A549 (cell line): ENCODE data around the gene RTN3. TPM values are rescaled to one million over a fixed set of nuclear protein-coding genes. Genes with fewer than 3 reads are reported as not detected.

ENCODE experiments used
- ATAC-seq, 2 experiments: fragments of 200-7000 bp in 1 of 2; fragments of >200 bp in 1 of 2; cut with Nextera tagmentation in 1 of 2; cut with Tn5 transposase in 1 of 2; 3 replicates each; pipeline versions ENCODE4 v1.8.0 to v1.9.1; 2018 to 2020; ENCODE audit warnings: mild to moderate bottlenecking in 1 of 2, moderate library complexity in 1 of 2
- CTCF ChIA-PET: fragments of 300-600 bp; sonication (Branson Sonifier 250); formaldehyde crosslinking; extraction: SDS; loops from one replicate; lab custom pipeline; 2021; ENCODE audit warnings: antibody characterized with exemption, inconsistent platforms; lab: Yijun Ruan, JAX
- POLR2A ChIA-PET: fragments of 350-600 bp; formaldehyde crosslinking; extraction: SDS; loops from one replicate; lab custom pipeline; 2021; ENCODE audit warnings: antibody characterized with exemption, inconsistent platforms; lab: Yijun Ruan, JAX
- DNase-seq, 2 experiments: peaks; one replicate each; pipeline versions ENCODE4 v3.0.0 to v3.0.0-alpha.2; 2011 to 2016; ENCODE audit warnings: low read depth in 1 of 2, low spot score in 1 of 2
- FAIRE-seq: peaks from 2 replicates; lab custom pipeline; 2011; peaks lifted over from hg19 to GRCh38; lab: Jason Lieb, UNC
- H3K27ac ChIP-seq, 2 experiments: fragments of >200 bp; sonication (Bioruptor Twin); formaldehyde crosslinking; 3 replicates each; pipeline ENCODE4 v1.5.1; 2016 to 2017
- H3K4me1 ChIP-seq: fragments of >200 bp; sonication (Bioruptor Twin); formaldehyde crosslinking; 3 replicates; pipeline ENCODE4 v1.6.1; 2016
- H3K4me2 ChIP-seq: fragments of >200 bp; sonication (Bioruptor Twin); formaldehyde crosslinking; 3 replicates; pipeline ENCODE4 v1.6.1; 2016
- H3K4me3 ChIP-seq: fragments of >200 bp; sonication (Bioruptor Twin); formaldehyde crosslinking; 3 replicates; pipeline ENCODE4 v1.5.1; 2016
- H3K9me3 ChIP-seq: fragments of >200 bp; sonication (Bioruptor Twin); formaldehyde crosslinking; 3 replicates; pipeline ENCODE4 v1.6.1; 2016
- BHLHE40 ChIP-seq: IDR thresholded peaks from 2 replicates; pipeline ENCODE4 v1.6.1; 2012; ENCODE audit warnings: low read depth, low read length, inconsistent platforms
- CBX8 ChIP-seq: fragments of 200-600 bp; sonication (generic); IDR thresholded peaks from 2 replicates; pipeline ENCODE4 v1.6.1; 2016
- CEBPB ChIP-seq, 2 experiments: fragments of >200 bp in 1 of 2; sonication (Bioruptor Twin) in 1 of 2; formaldehyde crosslinking in 1 of 2; IDR thresholded peaks; 2 replicates each; pipeline ENCODE4 v1.6.1; 2012 to 2016
- ESRRA ChIP-seq: fragments of 150-350 bp; IDR thresholded peaks from 2 replicates; pipeline ENCODE4 v1.6.1; 2014; ENCODE audit warnings: mild to moderate bottlenecking, low read length, borderline replicate concordance
- FOSB ChIP-seq: fragments of 250-450 bp; sonication (Bioruptor Pico); IDR thresholded peaks from 2 replicates; pipeline ENCODE4 v1.5.0; 2020; ENCODE audit warnings: mild to moderate bottlenecking, moderate library complexity
- FOSL2 ChIP-seq, 2 experiments: fragments of 450-650 bp in 1 of 2; fragments of >200 bp in 1 of 2; sonication (Bioruptor Twin) in 1 of 2; formaldehyde crosslinking; IDR thresholded peaks; 2 replicates each; pipeline versions ENCODE4 v1.5.0 to v1.6.1; 2016 to 2020; ENCODE audit warnings: mild to moderate bottlenecking in 1 of 2, moderate library complexity in 1 of 2
- HDAC2 ChIP-seq: fragments of 200-600 bp; sonication (generic); IDR thresholded peaks from 2 replicates; pipeline ENCODE4 v1.6.1; 2016
- KDM1A ChIP-seq: fragments of 200-600 bp; sonication (generic); IDR thresholded peaks from 2 replicates; pipeline ENCODE4 v1.6.1; 2016; ENCODE audit warnings: low read depth, mild to moderate bottlenecking
- MYC ChIP-seq: IDR thresholded peaks from 2 replicates; pipeline ENCODE4 v1.6.1; 2012; ENCODE audit warnings: mild to moderate bottlenecking, inconsistent platforms, low read length, improper control_type of control experiment, borderline replicate concordance
- PHF8 ChIP-seq: fragments of 200-600 bp; sonication (generic); IDR thresholded peaks from 2 replicates; pipeline ENCODE4 v1.6.1; 2016; ENCODE audit warnings: low read depth, mild to moderate bottlenecking, antibody characterized with exemption, moderate library complexity, borderline replicate concordance
- RAD21 ChIP-seq, 2 experiments: fragments of >200 bp in 1 of 2; sonication (Bioruptor Twin) in 1 of 2; formaldehyde crosslinking in 1 of 2; IDR thresholded peaks in 1 of 2; conservative IDR thresholded peaks in 1 of 2; 2 replicates in 1 of 2; 3 replicates in 1 of 2; pipeline ENCODE4 v1.6.1; 2012 to 2018; ENCODE audit warnings: inconsistent platforms in 1 of 2
- RARB ChIP-seq: fragments of 250-450 bp; sonication (Bioruptor Pico); IDR thresholded peaks from 2 replicates; pipeline ENCODE4 v1.8.0; 2021; ENCODE audit warnings: mild to moderate bottlenecking, moderate library complexity
- RCOR1 ChIP-seq: fragments of 150-350 bp; IDR thresholded peaks from 2 replicates; pipeline ENCODE4 v1.6.1; 2014; ENCODE audit warnings: antibody characterized with exemption, low read length, low read depth
- SMC3 ChIP-seq: fragments of >200 bp; sonication (Bioruptor Twin); formaldehyde crosslinking; IDR thresholded peaks from 3 replicates; pipeline ENCODE4 v1.6.1; 2018; ENCODE audit warnings: inconsistent platforms
- SREBF2 ChIP-seq: fragments of 450-650 bp; IDR thresholded peaks from 2 replicates; pipeline ENCODE4 v1.6.1; 2014; ENCODE audit warnings: mild to moderate bottlenecking, moderate library complexity
- TP53 ChIP-seq: fragments of 250-450 bp; sonication (Bioruptor Pico); IDR thresholded peaks from 2 replicates; pipeline ENCODE4 v1.5.0; 2021; ENCODE audit warnings: mild to moderate bottlenecking, moderate library complexity
- WGBS: methylation state at CpG from one replicate; pipeline ENCODE4 v1.1.6; 2017; ENCODE audit errors: missing lambda C conversion rate; 5-methylcytosine and 5-hydroxymethylcytosine counted together
- polyA plus RNA-seq, 4 experiments: library from polyadenylated mRNA; depleted of rRNA in 3 of 4; stranded (reverse); fragments of >200 nt; fragmentation: RNase III in 1 of 4; extraction: RNeasy Plus Mini Kit Qiagen cat#74134 plus additional on column Dnase treatment in 1 of 4; gene quantifications; 2 replicates in 3 of 4; 3 replicates in 1 of 4; pipeline ENCODE4 v1.2.3, GENCODE V29; 2011 to 2017
- TF ChIP-seq, protein P1 (sequence below): IDR thresholded peaks from 2 replicates; pipeline ENCODE4 v1.6.1; 2012
- TF ChIP-seq, protein P2 (sequence below): fragments of 150-350 bp; IDR thresholded peaks from 2 replicates; pipeline ENCODE4 v1.6.1; 2014; ENCODE audit warnings: low read depth, mild to moderate bottlenecking, low read length
- TF ChIP-seq, protein P3 (sequence below): fragments of 250-450 bp; sonication (Bioruptor Pico); IDR thresholded peaks from 2 replicates; pipeline ENCODE4 v1.5.0; 2020; ENCODE audit warnings: low read depth, mild to moderate bottlenecking, moderate library complexity
- TF ChIP-seq, protein P4 (sequence below): fragments of 200-600 bp; sonication (generic); IDR thresholded peaks from 2 replicates; pipeline ENCODE4 v1.6.1; 2016; ENCODE audit warnings: antibody characterized with exemption, mild to moderate bottlenecking, moderate library complexity

The RTN3 gene
- polyA plus RNA-seq, 2 of the 4 experiments (the other 2 are of a cell fraction): 108 to 196 TPM

- Histone ChIP-seq H3K4me1 (peaks cover 49% of the 10 kb centered on the region), H3K4me3 (no peak overlapping the region; the same call in 2 of the 3 replicates), H3K4me2 (peak overlapping the region; percentile 88), H3K27ac (peak overlapping the region; percentile 96; a peak in 5 of 6 replicates), H3K9me3 (peaks cover 4% of the 10 kb centered on the region; the same call in 2 of the 3 replicates)
- CTCF ChIA-PET: interaction anchor here (2.3 to 3.9 kb wide), 4 partner anchors 10 to 66 kb away, joined by 6 to 19 read pairs (median 13); partner anchors contain the start of gene RTN3
- POLR2A ChIA-PET: interaction anchor here (0.6 to 2.2 kb wide), 7 partner anchors 10 to 806 kb away, joined by 3 to 29 read pairs (median 4); partner anchors contain the start of genes RTN3 and SLC3A2
- DNase-seq: no peak
- no peak for TF ChIP-seq RAD21 (conservative IDR thresholded peaks at IDR 0.05 in 1 of 2, IDR thresholded peaks at IDR 0.05 in 1 of 2)
- TF ChIP-seq MYC: no peak
- no peak for TF ChIP-seq HDAC2
- TF ChIP-seq, protein P1, sequence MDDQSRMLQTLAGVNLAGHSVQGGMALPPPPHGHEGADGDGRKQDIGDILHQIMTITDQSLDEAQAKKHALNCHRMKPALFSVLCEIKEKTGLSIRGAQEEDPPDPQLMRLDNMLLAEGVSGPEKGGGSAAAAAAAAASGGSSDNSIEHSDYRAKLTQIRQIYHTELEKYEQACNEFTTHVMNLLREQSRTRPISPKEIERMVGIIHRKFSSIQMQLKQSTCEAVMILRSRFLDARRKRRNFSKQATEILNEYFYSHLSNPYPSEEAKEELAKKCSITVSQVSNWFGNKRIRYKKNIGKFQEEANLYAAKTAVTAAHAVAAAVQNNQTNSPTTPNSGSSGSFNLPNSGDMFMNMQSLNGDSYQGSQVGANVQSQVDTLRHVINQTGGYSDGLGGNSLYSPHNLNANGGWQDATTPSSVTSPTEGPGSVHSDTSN: no peak
- TF ChIP-seq TP53 (CRISPR knock-in tag): no peak
- TF ChIP-seq RARB: no peak
- TF ChIP-seq SREBF2: no peak
- WGBS: 98% methylated on average over 16 of the region's 16 CpGs
- FAIRE-seq: no peak
- ATAC-seq: no peak
Observed at GRCh38 chr11:63672156-63672463, 9.2 kb upstream of the RTN3 start.

GRCh38 chr11:63672936-63673539 lies 8.3 kb upstream of the RTN3 start:
- H3K27ac ChIP-seq: peak overlapping the region; percentile 42 to 59; a peak in 5 of 6 replicates
- DNase-seq: peak in 1 of 2 experiments; percentile 18
- no peak for TF ChIP-seq TP53 (CRISPR knock-in tag)
- no peak for TF ChIP-seq CEBPB (IDR thresholded peaks at IDR 0.05)
- TF ChIP-seq PHF8: no peak
- no peak for TF ChIP-seq FOSL2 (IDR thresholded peaks at IDR 0.05)
- no peak for TF ChIP-seq FOSL2 (CRISPR knock-in tag; IDR thresholded peaks at IDR 0.05)
- no peak for TF ChIP-seq ESRRA
- TF ChIP-seq, protein P2, sequence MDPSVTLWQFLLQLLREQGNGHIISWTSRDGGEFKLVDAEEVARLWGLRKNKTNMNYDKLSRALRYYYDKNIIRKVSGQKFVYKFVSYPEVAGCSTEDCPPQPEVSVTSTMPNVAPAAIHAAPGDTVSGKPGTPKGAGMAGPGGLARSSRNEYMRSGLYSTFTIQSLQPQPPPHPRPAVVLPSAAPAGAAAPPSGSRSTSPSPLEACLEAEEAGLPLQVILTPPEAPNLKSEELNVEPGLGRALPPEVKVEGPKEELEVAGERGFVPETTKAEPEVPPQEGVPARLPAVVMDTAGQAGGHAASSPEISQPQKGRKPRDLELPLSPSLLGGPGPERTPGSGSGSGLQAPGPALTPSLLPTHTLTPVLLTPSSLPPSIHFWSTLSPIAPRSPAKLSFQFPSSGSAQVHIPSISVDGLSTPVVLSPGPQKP: no peak
- no peak for TF ChIP-seq BHLHE40
- TF ChIP-seq HDAC2: no peak
- TF ChIP-seq, protein P3, sequence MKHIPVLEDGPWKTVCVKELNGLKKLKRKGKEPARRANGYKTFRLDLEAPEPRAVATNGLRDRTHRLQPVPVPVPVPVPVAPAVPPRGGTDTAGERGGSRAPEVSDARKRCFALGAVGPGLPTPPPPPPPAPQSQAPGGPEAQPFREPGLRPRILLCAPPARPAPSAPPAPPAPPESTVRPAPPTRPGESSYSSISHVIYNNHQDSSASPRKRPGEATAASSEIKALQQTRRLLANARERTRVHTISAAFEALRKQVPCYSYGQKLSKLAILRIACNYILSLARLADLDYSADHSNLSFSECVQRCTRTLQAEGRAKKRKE (CRISPR knock-in tag): no peak
- no peak for TF ChIP-seq SMC3
- no peak for TF ChIP-seq KDM1A
- TF ChIP-seq, protein P4, sequence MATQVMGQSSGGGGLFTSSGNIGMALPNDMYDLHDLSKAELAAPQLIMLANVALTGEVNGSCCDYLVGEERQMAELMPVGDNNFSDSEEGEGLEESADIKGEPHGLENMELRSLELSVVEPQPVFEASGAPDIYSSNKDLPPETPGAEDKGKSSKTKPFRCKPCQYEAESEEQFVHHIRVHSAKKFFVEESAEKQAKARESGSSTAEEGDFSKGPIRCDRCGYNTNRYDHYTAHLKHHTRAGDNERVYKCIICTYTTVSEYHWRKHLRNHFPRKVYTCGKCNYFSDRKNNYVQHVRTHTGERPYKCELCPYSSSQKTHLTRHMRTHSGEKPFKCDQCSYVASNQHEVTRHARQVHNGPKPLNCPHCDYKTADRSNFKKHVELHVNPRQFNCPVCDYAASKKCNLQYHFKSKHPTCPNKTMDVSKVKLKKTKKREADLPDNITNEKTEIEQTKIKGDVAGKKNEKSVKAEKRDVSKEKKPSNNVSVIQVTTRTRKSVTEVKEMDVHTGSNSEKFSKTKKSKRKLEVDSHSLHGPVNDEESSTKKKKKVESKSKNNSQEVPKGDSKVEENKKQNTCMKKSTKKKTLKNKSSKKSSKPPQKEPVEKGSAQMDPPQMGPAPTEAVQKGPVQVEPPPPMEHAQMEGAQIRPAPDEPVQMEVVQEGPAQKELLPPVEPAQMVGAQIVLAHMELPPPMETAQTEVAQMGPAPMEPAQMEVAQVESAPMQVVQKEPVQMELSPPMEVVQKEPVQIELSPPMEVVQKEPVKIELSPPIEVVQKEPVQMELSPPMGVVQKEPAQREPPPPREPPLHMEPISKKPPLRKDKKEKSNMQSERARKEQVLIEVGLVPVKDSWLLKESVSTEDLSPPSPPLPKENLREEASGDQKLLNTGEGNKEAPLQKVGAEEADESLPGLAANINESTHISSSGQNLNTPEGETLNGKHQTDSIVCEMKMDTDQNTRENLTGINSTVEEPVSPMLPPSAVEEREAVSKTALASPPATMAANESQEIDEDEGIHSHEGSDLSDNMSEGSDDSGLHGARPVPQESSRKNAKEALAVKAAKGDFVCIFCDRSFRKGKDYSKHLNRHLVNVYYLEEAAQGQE: no peak
- no peak for TF ChIP-seq CBX8
- TF ChIP-seq RCOR1: no peak
- no peak for TF ChIP-seq FOSB (CRISPR knock-in tag)
- TF ChIP-seq, all 56 proteins: peak for 0
- CTCF ChIA-PET: interaction anchor here (0.8 to 2.9 kb wide), 5 partner anchors 9 to 65 kb away, joined by 4 to 12 read pairs (median 6); partner anchors contain the start of gene RTN3
- POLR2A ChIA-PET: interaction anchor here (0.5 to 1.0 kb wide), 2 partner anchors 8 to 1009 kb away, joined by 5 read pairs; partner anchors contain the start of gene RTN3
- H3K4me2 ChIP-seq: peak overlapping the region; percentile 20; the same call in 2 of the 3 replicates
- FAIRE-seq (no peak), ATAC-seq (no peak)
- peaks cover 4% of the 10 kb centered on the region; the same call in 2 of the 3 replicates for H3K9me3 ChIP-seq
- no peak overlapping the region for H3K4me3 ChIP-seq
- H3K4me1 ChIP-seq: peaks cover 40% of the 10 kb centered on the region
- WGBS: 88% methylated on average over 1 of the region's 1 CpG
